Lung (tissue), 12 donors: ENCODE data around the gene ABR. TPM values are rescaled to one million over a fixed set of nuclear protein-coding genes. Genes with fewer than 3 reads are reported as not detected.

Source experiments
- ATAC-seq: fragments of 200-7000 bp; cut with Tn5 transposase; one replicate; pipeline ENCODE4 v1.9.1; 2020; ENCODE audit warnings: moderate number of reproducible peaks; ENCODE audit not compliant: insufficient read depth, low FRiP score
- DNase-seq, 3 donors: peaks; one replicate each; pipeline ENCODE4 v3.0.0-alpha.2; 2013 to 2017
- H3K27ac ChIP-seq, 2 donors: one replicate each; pipeline ENCODE4 v1.5.1; 2013; ENCODE audit warnings: mild to moderate bottlenecking in 2 of 2, moderate library complexity in 2 of 2, control low read depth in 1 of 2, inconsistent platforms in 1 of 2, low read depth in 1 of 2, low read length in 1 of 2
- H3K27me3 ChIP-seq, 3 donors: one replicate each; pipeline ENCODE4 v1.5.1; 2013; ENCODE audit warnings: low read length in 2 of 3; ENCODE audit not compliant: control insufficient read depth in 3 of 3, insufficient read depth in 3 of 3
- H3K36me3 ChIP-seq, 4 donors: one replicate each; pipeline ENCODE4 v1.5.1; 2013; ENCODE audit warnings: low read length in 4 of 4, mild to moderate bottlenecking in 1 of 4, moderate library complexity in 1 of 4; ENCODE audit not compliant: control insufficient read depth in 4 of 4, insufficient read depth in 4 of 4
- H3K4me1 ChIP-seq, 5 donors: one replicate each; pipeline ENCODE4 v1.5.1; 2013; ENCODE audit warnings: low read length in 5 of 5, mild to moderate bottlenecking in 2 of 5, moderate library complexity in 1 of 5; ENCODE audit not compliant: control insufficient read depth in 5 of 5, insufficient read depth in 5 of 5
- H3K4me3 ChIP-seq: one replicate; pipeline ENCODE4 v1.5.1; 2013; ENCODE audit warnings: mild to moderate bottlenecking, control low read depth, moderate library complexity
- H3K9ac ChIP-seq, 2 donors: one replicate each; pipeline ENCODE4 v1.5.1; 2013; ENCODE audit warnings: low read length in 2 of 2, control low read depth in 1 of 2; ENCODE audit not compliant: insufficient read depth in 1 of 2
- H3K9me3 ChIP-seq, 4 donors: one replicate each; pipeline ENCODE4 v1.5.1; 2013; ENCODE audit warnings: low read length in 3 of 4, mild to moderate bottlenecking in 1 of 4, moderate library complexity in 1 of 4; ENCODE audit not compliant: control insufficient read depth in 4 of 4, insufficient read depth in 3 of 4
- CTCF ChIP-seq: IDR thresholded peaks from 2 replicates; pipeline ENCODE4 v1.5.1; 2012; ENCODE audit warnings: mild to moderate bottlenecking; ENCODE audit errors: control extremely low read depth, extremely low read depth
- WGBS, 2 donors: extraction: QIAGEN DNeasy Blood & Tissue Kit; methylation state at CpG; one replicate each; pipeline ENCODE4 v1.1.7; 2013; 5-methylcytosine and 5-hydroxymethylcytosine counted together
- polyA plus RNA-seq, 2 donors: library from polyadenylated mRNA; stranded (reverse); fragments of 200-250 nt; gene quantifications; one replicate each; pipeline ENCODE4 v1.2.1, GENCODE V29; 2013
- total RNA-seq, 2 donors: library from RNA; depleted of rRNA in 1 of 2; stranded (reverse); fragments of >200 nt in 1 of 2; gene quantifications; one replicate each; pipeline ENCODE4 v1.2.1, GENCODE V29; 2014 to 2021
- donor health status: control.
- donor health status: control.
- donor health status: Bipolar disorder and iron deficiency.
- donor health status: healthy.
- donor health status: DM: yes; HTN: yes; CAD: no.

The ABR gene
- total and polyA plus RNA-seq, 4 donors, result 54.8 to 187 (median 70.2) TPM

GRCh38 chr17:1019451-1019850 lies 160.3 kb downstream of the ABR start:
- DNase-seq, result peak in 1 of 3 donors; percentile 39
- Histone ChIP-seq H3K4me3 (no peak overlapping the region), H3K27ac (peak overlapping the region; percentile 4 to 88), H3K9me3 (peaks cover 0 to 2% (median 0%) of the 10 kb centered on the region in 4 donors), H3K9ac (no peak overlapping the region), H3K36me3 (peaks cover 0 to 25% (median 0%) of the 10 kb centered on the region in 4 donors), H3K27me3 (no peaks in the 10 kb centered on the region), H3K4me1 (peaks cover 0 to 13% (median 0%) of the 10 kb centered on the region in 5 donors)
- WGBS, 2 donors, result 60 to 70% methylated on average over 10 of the region's 10 CpGs
- TF ChIP-seq CTCF, result no peak
- ATAC-seq, result no peak

GRCh38 chr17:1018547-1018946 lies 161.2 kb downstream of the ABR start:
- H3K9ac ChIP-seq, result no peak overlapping the region
- no peaks in the 10 kb centered on the region for H3K27me3 ChIP-seq
- H3K36me3 ChIP-seq, result peaks cover 0 to 25% (median 0%) of the 10 kb centered on the region in 4 donors
- ATAC-seq (no peak), DNase-seq (no peak)
- peaks cover 0 to 13% (median 0%) of the 10 kb centered on the region in 5 donors for H3K4me1 ChIP-seq
- H3K4me3 ChIP-seq, result no peak overlapping the region
- 84 to 85% methylated on average over 11 of the region's 11 CpGs for WGBS, 2 donors
- peaks cover 0 to 2% (median 0%) of the 10 kb centered on the region in 4 donors for H3K9me3 ChIP-seq
- TF ChIP-seq CTCF, result no peak
- H3K27ac ChIP-seq, result peak overlapping the region; percentile 11 to 49

- Histone ChIP-seq H3K36me3 (peaks cover 0 to 47% (median 5%) of the 10 kb centered on the region in 4 donors), H3K27me3 (no peaks in the 10 kb centered on the region), H3K9ac (no peak overlapping the region), H3K27ac (no peak overlapping the region), H3K4me1 (peaks cover 0 to 2% (median 0%) of the 10 kb centered on the region in 5 donors), H3K4me3 (no peak overlapping the region), H3K9me3 (peaks cover 0 to 2% (median 0%) of the 10 kb centered on the region in 4 donors)
- DNase-seq (no peak), ATAC-seq (no peak)
- 94 to 96% methylated on average over 9 of the region's 9 CpGs for WGBS, 2 donors
- TF ChIP-seq CTCF, result no peak
Measured at GRCh38 chr17:1013729-1014090, 166.1 kb downstream of the ABR start.
